ENCODE data around the gene TEX48. TPM values are rescaled to one million over a fixed set of nuclear protein-coding genes. Genes with fewer than 3 reads are reported as not detected.

TEX48 gene
- polyA plus RNA-seq, 3 donors = not detected

- no peak overlapping the region for H3K27ac ChIP-seq (ENCODE audit: low read depth, low read length)
- WGBS, 3 donors = 74 to 86% (median 78%) methylated on average over 3 of the region's 3 CpGs
These were observed 7.0 kb downstream of the TEX48 start for GRCh38 chr9:114674798-114675540.

- H3K27ac ChIP-seq (ENCODE audit: low read depth, low read length) = no peak overlapping the region
- 95 to 100% (median 100%) methylated on average over 2 of the region's 2 CpGs for WGBS, 3 donors
These were observed 7.8 kb downstream of the TEX48 start for GRCh38 chr9:114674076-114674797.

GRCh38 chr9:114671605-114672004, 10.4 kb downstream of the TEX48 start:
- H3K27ac ChIP-seq (ENCODE audit: low read depth, low read length) = no peak overlapping the region
- WGBS, 3 donors = 21 to 65% (median 39%) methylated on average over 1 of the region's 1 CpG

GRCh38 chr9:114669961-114670360, 12.0 kb downstream of the TEX48 start:
- no peak overlapping the region for H3K27ac ChIP-seq (ENCODE audit: low read depth, low read length)

GRCh38 chr9:114668146-114668545, 13.8 kb downstream of the TEX48 start:
- WGBS, 3 donors = 68 to 85% (median 71%) methylated on average over 6 of the region's 6 CpGs
- H3K27ac ChIP-seq (ENCODE audit: low read depth, low read length) = no peak overlapping the region

GRCh38 chr9:114666851-114667250, 15.1 kb downstream of the TEX48 start:
- WGBS, 3 donors = 52 to 63% (median 61%) methylated on average over 4 of the region's 4 CpGs

GRCh38 chr9:114666401-114666800, 15.6 kb downstream of the TEX48 start:
- 92 to 98% (median 95%) methylated on average over 5 of the region's 5 CpGs for WGBS, 3 donors
- no peak overlapping the region for H3K27ac ChIP-seq (ENCODE audit: low read depth, low read length)

More at GRCh38 chr9:114666851-114667250, 15.1 kb downstream of the TEX48 start:
- no peak overlapping the region for H3K27ac ChIP-seq (ENCODE audit: low read depth, low read length)

GRCh38 chr9:114664181-114664580, 17.8 kb downstream of the TEX48 start:
- H3K27ac ChIP-seq (ENCODE audit: low read depth, low read length) = no peak overlapping the region
- WGBS, 3 donors = 61 to 84% (median 73%) methylated on average over 3 of the region's 3 CpGs

GRCh38 chr9:114662081-114662989, 19.7 kb downstream of the TEX48 start:
- WGBS, 3 donors = 34 to 41% (median 36%) methylated on average over 10 of the region's 10 CpGs
- no peak overlapping the region for H3K27ac ChIP-seq (ENCODE audit: low read depth, low read length)

GRCh38 chr9:114657705-114658104, 24.3 kb downstream of the TEX48 start, which contains the start of gene TEX53:
TSS of gene TEX53 (minus strand) at chr9:114657805. CDS start at chr9:114657774, 31 bp downstream.
- 97 to 100% (median 98%) methylated on average over 6 of the region's 6 CpGs for WGBS, 3 donors
- H3K27ac ChIP-seq (ENCODE audit: low read depth, low read length) = no peak within 1 kb of the TSS

- 72 to 81% (median 80%) methylated on average over 12 of the region's 12 CpGs for WGBS, 3 donors
- H3K27ac ChIP-seq (ENCODE audit: low read depth, low read length) = no peak overlapping the region
These were observed 25.7 kb downstream of the TEX48 start for GRCh38 chr9:114656301-114656700.

- WGBS, 3 donors = 62 to 82% (median 73%) methylated on average over 8 of the region's 8 CpGs
- H3K27ac ChIP-seq (ENCODE audit: low read depth, low read length) = no peak overlapping the region
These were observed 26.3 kb downstream of the TEX48 start for GRCh38 chr9:114655689-114656088.

GRCh38 chr9:114653556-114654159, 28.3 kb downstream of the TEX48 start:
- 35 to 38% (median 36%) methylated on average over 6 of the region's 6 CpGs for whole genome bisulfite sequencing, 3 donors

GRCh38 chr9:114652776-114653555, 29.0 kb downstream of the TEX48 start:
- WGBS, 3 donors = 79 to 82% (median 81%) methylated on average over 2 of the region's 2 CpGs

More at GRCh38 chr9:114653556-114654159, 28.3 kb downstream of the TEX48 start:
- no peak overlapping the region for H3K27ac ChIP-seq (ENCODE audit: low read depth, low read length)

GRCh38 chr9:114643896-114644295, 38.1 kb downstream of the TEX48 start:
- WGBS, 3 donors = 90 to 98% (median 91%) methylated on average over 5 of the region's 5 CpGs
- H3K27ac ChIP-seq (ENCODE audit: low read depth, low read length) = no peak overlapping the region

More at GRCh38 chr9:114652776-114653555, 29.0 kb downstream of the TEX48 start:
- H3K27ac ChIP-seq (ENCODE audit: low read depth, low read length) = no peak overlapping the region

- WGBS, 3 donors = 83 to 90% (median 84%) methylated on average over 8 of the region's 8 CpGs
- H3K27ac ChIP-seq (ENCODE audit: low read depth, low read length) = no peak overlapping the region
These were observed 39.0 kb downstream of the TEX48 start for GRCh38 chr9:114643001-114643400.

- no peak overlapping the region for H3K27ac ChIP-seq (ENCODE audit: low read depth, low read length)
- WGBS, 3 donors = 42 to 76% (median 64%) methylated on average over 1 of the region's 1 CpG
These were observed 40.0 kb downstream of the TEX48 start for GRCh38 chr9:114641967-114642366.
